OCI-LY1 (cell line): ENCODE measurements around the gene GUCA1A.

Source experiments
- EZH2 ChIP-seq: fragments of 200-600 bp; sonication (generic), shearing (Covaris generic); IDR thresholded peaks from 2 replicates; pipeline ENCODE4 v1.8.0; 2017; ENCODE audit warnings: borderline replicate concordance, mixed run types, mild to moderate bottlenecking, antibody characterized with exemption, low read length, moderate library complexity, mixed read lengths
- TF ChIP-seq, protein P1 (sequence below): fragments of 200-600 bp; sonication (generic), shearing (Covaris generic); IDR thresholded peaks from 2 replicates; pipeline ENCODE4 v1.5.1; 2017; ENCODE audit warnings: mild to moderate bottlenecking, antibody characterized with exemption, low read length, moderate library complexity, mixed read lengths

DNA sequence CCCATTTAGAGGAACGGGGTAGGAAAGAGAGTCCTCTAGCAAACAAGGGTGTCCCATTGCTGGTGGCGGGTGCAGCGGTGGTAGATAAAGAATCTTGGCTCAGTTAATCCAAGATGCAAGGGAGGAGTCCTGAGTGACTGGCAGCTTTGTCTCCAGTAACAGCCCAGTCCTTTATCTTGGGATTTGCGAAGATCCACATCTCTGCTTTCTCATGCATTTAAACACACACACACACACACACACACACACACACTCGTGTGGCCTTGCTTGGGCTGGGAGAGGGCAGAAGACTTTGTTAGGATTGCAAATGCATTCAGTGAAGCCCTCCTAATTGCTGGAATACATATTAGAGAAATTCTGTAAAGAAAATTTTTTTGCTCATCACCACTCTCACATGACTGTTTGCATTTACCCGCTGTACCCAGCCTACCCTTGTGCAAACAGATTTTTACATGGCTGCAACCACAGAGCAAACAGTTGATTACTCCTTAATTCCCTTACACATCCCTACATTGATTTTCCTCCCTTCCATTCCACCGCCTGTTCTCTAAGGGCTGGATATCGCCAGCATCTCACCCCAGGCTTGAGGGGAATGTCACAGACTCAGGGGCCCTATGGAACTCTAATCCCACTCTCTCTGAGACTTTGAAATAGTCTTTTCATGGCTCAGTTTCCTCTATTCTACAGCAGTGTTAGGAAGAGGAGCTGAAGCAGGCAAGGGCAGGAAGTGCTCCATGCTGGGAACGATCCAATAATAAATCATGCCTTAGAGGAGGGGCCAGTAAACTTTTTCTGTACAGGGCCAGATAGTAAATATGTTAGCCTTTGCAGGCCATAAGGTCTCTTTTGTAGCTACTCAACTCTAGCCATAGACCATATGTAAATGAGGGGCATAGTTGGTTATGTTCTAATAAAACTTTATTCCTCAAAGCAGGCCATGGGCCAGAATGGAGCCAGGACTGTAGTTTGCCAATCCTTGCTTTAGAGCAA is 34.2 kb upstream of the GUCA1A start:
- TF ChIP-seq, protein P1, sequence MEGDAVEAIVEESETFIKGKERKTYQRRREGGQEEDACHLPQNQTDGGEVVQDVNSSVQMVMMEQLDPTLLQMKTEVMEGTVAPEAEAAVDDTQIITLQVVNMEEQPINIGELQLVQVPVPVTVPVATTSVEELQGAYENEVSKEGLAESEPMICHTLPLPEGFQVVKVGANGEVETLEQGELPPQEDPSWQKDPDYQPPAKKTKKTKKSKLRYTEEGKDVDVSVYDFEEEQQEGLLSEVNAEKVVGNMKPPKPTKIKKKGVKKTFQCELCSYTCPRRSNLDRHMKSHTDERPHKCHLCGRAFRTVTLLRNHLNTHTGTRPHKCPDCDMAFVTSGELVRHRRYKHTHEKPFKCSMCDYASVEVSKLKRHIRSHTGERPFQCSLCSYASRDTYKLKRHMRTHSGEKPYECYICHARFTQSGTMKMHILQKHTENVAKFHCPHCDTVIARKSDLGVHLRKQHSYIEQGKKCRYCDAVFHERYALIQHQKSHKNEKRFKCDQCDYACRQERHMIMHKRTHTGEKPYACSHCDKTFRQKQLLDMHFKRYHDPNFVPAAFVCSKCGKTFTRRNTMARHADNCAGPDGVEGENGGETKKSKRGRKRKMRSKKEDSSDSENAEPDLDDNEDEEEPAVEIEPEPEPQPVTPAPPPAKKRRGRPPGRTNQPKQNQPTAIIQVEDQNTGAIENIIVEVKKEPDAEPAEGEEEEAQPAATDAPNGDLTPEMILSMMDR: no peak
- TF ChIP-seq EZH2: no peak
